ENCODE measurements around the gene CALHM5. TPM values are rescaled to one million over a fixed set of nuclear protein-coding genes. Genes with fewer than 3 reads are reported as not detected.

CALHM5 gene
- total RNA-seq, 1 experiment from 2014 or later: 0.05 TPM

DNA sequence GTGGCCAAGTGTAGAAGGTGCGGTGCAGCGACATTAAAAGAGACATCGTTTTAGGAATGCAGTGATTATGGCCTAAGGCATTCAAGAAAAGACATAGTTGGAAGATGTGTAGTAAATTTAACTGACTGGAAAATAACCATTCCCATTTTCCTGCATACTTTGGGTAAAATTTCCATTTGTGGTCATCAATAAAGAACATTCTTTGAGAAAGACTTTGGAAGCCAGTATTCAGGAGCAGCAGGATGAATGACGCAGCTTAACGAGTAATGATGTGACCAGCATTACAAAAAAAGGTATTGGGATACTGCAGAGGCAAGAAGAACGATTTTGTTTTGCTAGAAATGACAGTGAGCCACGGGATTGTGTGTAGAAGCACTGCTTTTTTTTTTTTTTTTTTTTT is 52.9 kb downstream of the CALHM5 start:
- Mint-ChIP-seq H3K9me3 (ENCODE audit: low read depth, unreplicated experiment) (no peaks in the 10 kb centered on the region), H3K36me3 (ENCODE audit: insufficient read depth, unreplicated experiment) (no peaks in the 10 kb centered on the region), H3K4me1 (ENCODE audit: low read depth, unreplicated experiment) (peaks cover 6% of the 10 kb centered on the region), H3K27me3 (ENCODE audit: unreplicated experiment) (peaks cover 55% of the 10 kb centered on the region), H3K4me3 (ENCODE audit: low read depth, unreplicated experiment) (peak overlapping the region; percentile 70), H3K27ac (ENCODE audit: unreplicated experiment) (no peak overlapping the region)
- CTCF ChIA-PET: interaction anchor here (0.6 to 1.2 kb wide), 3 partner anchors 53 to 292 kb away, joined by 3 to 6 read pairs (median 4); partner anchors contain the start of gene CALHM5
- DNase-seq: no peak
- no TSS peak for BruUV-seq (replicated peaks)
- no peak for TF ChIP-seq CTCF (IDR thresholded peaks at IDR 0.05; ENCODE audit: unreplicated experiment)
- intact Hi-C loops (cut with micrococcal nuclease; ENCODE audit: unreplicated experiment): loop anchor here (5.0 kb wide), 1 partner anchor 347 kb away; no protein-coding TSS in a partner anchor

GRCh38 chr6:116564921-116565872 is 53.8 kb downstream of the CALHM5 start:
- DNase-seq: peak; percentile 11
- H3K27ac Mint-ChIP-seq (ENCODE audit: unreplicated experiment): no peak overlapping the region
- peak overlapping the region; percentile 70 for H3K4me3 Mint-ChIP-seq (ENCODE audit: low read depth, unreplicated experiment)
- TF ChIP-seq CTCF (IDR thresholded peaks at IDR 0.05; ENCODE audit: unreplicated experiment): no peak
- no peaks in the 10 kb centered on the region for H3K9me3 Mint-ChIP-seq (ENCODE audit: low read depth, unreplicated experiment)
- CTCF ChIA-PET: interaction anchor here (0.6 to 1.4 kb wide), 3 partner anchors 178 to 347 kb away, joined by 3 to 6 read pairs (median 3); no protein-coding TSS in a partner anchor
- intact Hi-C loops (cut with micrococcal nuclease; ENCODE audit: unreplicated experiment): loop anchor here (5.0 kb wide), 1 partner anchor 348 kb away; no protein-coding TSS in a partner anchor
- BruUV-seq (replicated peaks): no TSS peak
- no peaks in the 10 kb centered on the region for H3K36me3 Mint-ChIP-seq (ENCODE audit: insufficient read depth, unreplicated experiment)
- peaks cover 55% of the 10 kb centered on the region for H3K27me3 Mint-ChIP-seq (ENCODE audit: unreplicated experiment)
- peaks cover 6% of the 10 kb centered on the region for H3K4me1 Mint-ChIP-seq (ENCODE audit: low read depth, unreplicated experiment)

DNA sequence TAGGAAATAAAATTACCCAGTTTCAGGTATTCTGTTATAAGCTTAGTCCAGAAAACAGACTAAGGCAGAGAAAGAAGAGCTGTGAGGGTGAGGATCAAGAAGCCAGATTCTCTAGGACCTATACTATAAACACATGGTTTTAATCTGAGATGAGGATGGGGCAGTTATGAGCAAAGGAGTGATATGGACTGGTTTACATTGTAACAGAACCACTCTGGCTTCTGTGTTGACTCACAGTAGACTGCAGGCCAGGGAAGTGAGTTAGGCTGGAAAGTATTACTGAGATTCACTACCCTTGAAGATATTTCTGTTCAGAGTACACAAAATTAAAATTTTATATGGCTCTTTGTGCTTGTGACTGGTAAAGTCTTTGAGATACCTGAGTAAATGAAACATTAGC is 56.7 kb downstream of the CALHM5 start:
- no TSS peak for BruUV-seq (replicated peaks)
- CTCF ChIA-PET: no interaction called here

More for the DNA sequence above, 56.7 kb downstream of the CALHM5 start:
- no peak for TF ChIP-seq CTCF (IDR thresholded peaks at IDR 0.05; ENCODE audit: unreplicated experiment)
- Mint-ChIP-seq H3K9me3 (ENCODE audit: low read depth, unreplicated experiment) (no peaks in the 10 kb centered on the region), H3K27ac (ENCODE audit: unreplicated experiment) (no peak overlapping the region), H3K4me1 (ENCODE audit: low read depth, unreplicated experiment) (peaks cover 6% of the 10 kb centered on the region), H3K27me3 (ENCODE audit: unreplicated experiment) (peaks cover 43% of the 10 kb centered on the region), H3K36me3 (ENCODE audit: insufficient read depth, unreplicated experiment) (peaks cover 26% of the 10 kb centered on the region), H3K4me3 (ENCODE audit: low read depth, unreplicated experiment) (no peak overlapping the region)
- intact Hi-C loops (cut with micrococcal nuclease; ENCODE audit: unreplicated experiment): no loop called here
- DNase-seq: no peak

Data from Calu3 (cell line).